ENCODE data around the gene AP4M1. TPM values are rescaled to one million over a fixed set of nuclear protein-coding genes. Genes with fewer than 3 reads are reported as not detected.
A peak's percentile ranks its signal among the peaks of the same experiment; 100 is the strongest.

AP4M1 gene
- total and polyA plus RNA-seq, 9 of the 15 experiments (the other 6 are each of a cell fraction or from before 2014, with no cell fraction given) = 1.3 to 30.9 (median 14.1) TPM

- intact Hi-C loops (cut with micrococcal nuclease) = no loop called here
- Histone ChIP-seq H3K4me3 (no peak overlapping the region), H3K36me3 (ENCODE audit: control insufficient read depth, insufficient read depth, low read length) (peaks cover 74% of the 10 kb centered on the region), H3K4me1 (replicated peaks in 1 of 2; ENCODE audit: control insufficient read depth in 2 of 2, insufficient read depth in 2 of 2, low read length in 2 of 2) (peaks cover 9 to 41% of the 10 kb centered on the region in 2 experiments; a peak in 4 of 5 replicates), H3K27ac (ENCODE audit: extremely low read depth, low read depth, low read length) (no peak overlapping the region), H3K27me3 (ENCODE audit: control insufficient read depth in 2 of 2, insufficient read depth in 2 of 2, low read length in 2 of 2) (no peaks in the 10 kb centered on the region), H3K9ac (ENCODE audit: insufficient read depth in 1 of 2, low read depth in 2 of 2, low read length in 2 of 2) (peak overlapping the region in 1 of 2 experiments; percentile 7; a peak in 1 of 4 replicates), H3K9me3 (replicated peaks; ENCODE audit: control insufficient read depth, insufficient read depth, low read depth, low read length) (no peaks in the 10 kb centered on the region), H3K79me2 (ENCODE audit: control insufficient read depth, insufficient read depth, low read length) (peaks cover 60% of the 10 kb centered on the region), H3K4me2 (ENCODE audit: insufficient read depth, low read length) (no peak overlapping the region), H2AFZ (ENCODE audit: low read depth, low read length) (no peak overlapping the region), H3K9me1 (ENCODE audit: control insufficient read depth, insufficient read depth, low read length) (peaks cover 3% of the 10 kb centered on the region), H4K20me1 (replicated peaks; ENCODE audit: control insufficient read depth, insufficient read depth, low read length) (peaks cover 40% of the 10 kb centered on the region)
- in situ Hi-C loops (cut with MboI) = no loop called here
- ATAC-seq (no peak), FAIRE-seq (no peak), DNase-seq (ENCODE audit: extremely low read depth in 1 of 4, low spot score in 3 of 4) (no peak)
- TSS peak; percentile 39 for BruUV-seq (replicated peaks)
- ChIA-PET CTCF (ENCODE audit: low intra/inter-chr PET ratio) (no interaction called here), POLR2A (interaction anchor here (1.1 to 4.6 kb wide), 3 partner anchors 9 to 18 kb away, joined by 4 to 115 read pairs (median 4); partner anchors contain the start of gene COPS6)
- WGBS (ENCODE audit: insufficient coverage, low coverage, missing lambda C conversion rate) = 94% methylated on average over 10 of the region's 10 CpGs
- TF ChIP-seq SPI1 (IDR thresholded peaks at IDR 0.05; ENCODE audit: borderline replicate concordance, low read depth, low read length) (0 out of 2 replicates have a peak, but pooled peaks have one; percentile 1), RBFOX2 (IDR thresholded peaks at IDR 0.05; ENCODE audit: low read depth, low read length) (peak; percentile 62; the same call in 1 of the 2 replicates), ETS2 (tag; IDR thresholded peaks at IDR 0.05; ENCODE audit: borderline replicate concordance, poor library complexity, severe bottlenecking) (no peak), PHB (CRISPR knock-in tag; IDR thresholded peaks at IDR 0.05) (no peak), NR2C2 (CRISPR knock-in tag; IDR thresholded peaks at IDR 0.05) (0 out of 2 replicates have a peak, but pooled peaks have one; percentile 19), NR2C2 (tag; IDR thresholded peaks at IDR 0.05) (no peak), FOXP1 (CRISPR knock-in tag; IDR thresholded peaks at IDR 0.05) (no peak), JUND (IDR thresholded peaks at IDR 0.05; ENCODE audit: borderline replicate concordance, low read depth, low read length) (no peak), JUND (tag; IDR thresholded peaks at IDR 0.05; ENCODE audit: borderline replicate concordance, low read depth, low read length) (no peak)
- TF ChIP-seq, protein P1, sequence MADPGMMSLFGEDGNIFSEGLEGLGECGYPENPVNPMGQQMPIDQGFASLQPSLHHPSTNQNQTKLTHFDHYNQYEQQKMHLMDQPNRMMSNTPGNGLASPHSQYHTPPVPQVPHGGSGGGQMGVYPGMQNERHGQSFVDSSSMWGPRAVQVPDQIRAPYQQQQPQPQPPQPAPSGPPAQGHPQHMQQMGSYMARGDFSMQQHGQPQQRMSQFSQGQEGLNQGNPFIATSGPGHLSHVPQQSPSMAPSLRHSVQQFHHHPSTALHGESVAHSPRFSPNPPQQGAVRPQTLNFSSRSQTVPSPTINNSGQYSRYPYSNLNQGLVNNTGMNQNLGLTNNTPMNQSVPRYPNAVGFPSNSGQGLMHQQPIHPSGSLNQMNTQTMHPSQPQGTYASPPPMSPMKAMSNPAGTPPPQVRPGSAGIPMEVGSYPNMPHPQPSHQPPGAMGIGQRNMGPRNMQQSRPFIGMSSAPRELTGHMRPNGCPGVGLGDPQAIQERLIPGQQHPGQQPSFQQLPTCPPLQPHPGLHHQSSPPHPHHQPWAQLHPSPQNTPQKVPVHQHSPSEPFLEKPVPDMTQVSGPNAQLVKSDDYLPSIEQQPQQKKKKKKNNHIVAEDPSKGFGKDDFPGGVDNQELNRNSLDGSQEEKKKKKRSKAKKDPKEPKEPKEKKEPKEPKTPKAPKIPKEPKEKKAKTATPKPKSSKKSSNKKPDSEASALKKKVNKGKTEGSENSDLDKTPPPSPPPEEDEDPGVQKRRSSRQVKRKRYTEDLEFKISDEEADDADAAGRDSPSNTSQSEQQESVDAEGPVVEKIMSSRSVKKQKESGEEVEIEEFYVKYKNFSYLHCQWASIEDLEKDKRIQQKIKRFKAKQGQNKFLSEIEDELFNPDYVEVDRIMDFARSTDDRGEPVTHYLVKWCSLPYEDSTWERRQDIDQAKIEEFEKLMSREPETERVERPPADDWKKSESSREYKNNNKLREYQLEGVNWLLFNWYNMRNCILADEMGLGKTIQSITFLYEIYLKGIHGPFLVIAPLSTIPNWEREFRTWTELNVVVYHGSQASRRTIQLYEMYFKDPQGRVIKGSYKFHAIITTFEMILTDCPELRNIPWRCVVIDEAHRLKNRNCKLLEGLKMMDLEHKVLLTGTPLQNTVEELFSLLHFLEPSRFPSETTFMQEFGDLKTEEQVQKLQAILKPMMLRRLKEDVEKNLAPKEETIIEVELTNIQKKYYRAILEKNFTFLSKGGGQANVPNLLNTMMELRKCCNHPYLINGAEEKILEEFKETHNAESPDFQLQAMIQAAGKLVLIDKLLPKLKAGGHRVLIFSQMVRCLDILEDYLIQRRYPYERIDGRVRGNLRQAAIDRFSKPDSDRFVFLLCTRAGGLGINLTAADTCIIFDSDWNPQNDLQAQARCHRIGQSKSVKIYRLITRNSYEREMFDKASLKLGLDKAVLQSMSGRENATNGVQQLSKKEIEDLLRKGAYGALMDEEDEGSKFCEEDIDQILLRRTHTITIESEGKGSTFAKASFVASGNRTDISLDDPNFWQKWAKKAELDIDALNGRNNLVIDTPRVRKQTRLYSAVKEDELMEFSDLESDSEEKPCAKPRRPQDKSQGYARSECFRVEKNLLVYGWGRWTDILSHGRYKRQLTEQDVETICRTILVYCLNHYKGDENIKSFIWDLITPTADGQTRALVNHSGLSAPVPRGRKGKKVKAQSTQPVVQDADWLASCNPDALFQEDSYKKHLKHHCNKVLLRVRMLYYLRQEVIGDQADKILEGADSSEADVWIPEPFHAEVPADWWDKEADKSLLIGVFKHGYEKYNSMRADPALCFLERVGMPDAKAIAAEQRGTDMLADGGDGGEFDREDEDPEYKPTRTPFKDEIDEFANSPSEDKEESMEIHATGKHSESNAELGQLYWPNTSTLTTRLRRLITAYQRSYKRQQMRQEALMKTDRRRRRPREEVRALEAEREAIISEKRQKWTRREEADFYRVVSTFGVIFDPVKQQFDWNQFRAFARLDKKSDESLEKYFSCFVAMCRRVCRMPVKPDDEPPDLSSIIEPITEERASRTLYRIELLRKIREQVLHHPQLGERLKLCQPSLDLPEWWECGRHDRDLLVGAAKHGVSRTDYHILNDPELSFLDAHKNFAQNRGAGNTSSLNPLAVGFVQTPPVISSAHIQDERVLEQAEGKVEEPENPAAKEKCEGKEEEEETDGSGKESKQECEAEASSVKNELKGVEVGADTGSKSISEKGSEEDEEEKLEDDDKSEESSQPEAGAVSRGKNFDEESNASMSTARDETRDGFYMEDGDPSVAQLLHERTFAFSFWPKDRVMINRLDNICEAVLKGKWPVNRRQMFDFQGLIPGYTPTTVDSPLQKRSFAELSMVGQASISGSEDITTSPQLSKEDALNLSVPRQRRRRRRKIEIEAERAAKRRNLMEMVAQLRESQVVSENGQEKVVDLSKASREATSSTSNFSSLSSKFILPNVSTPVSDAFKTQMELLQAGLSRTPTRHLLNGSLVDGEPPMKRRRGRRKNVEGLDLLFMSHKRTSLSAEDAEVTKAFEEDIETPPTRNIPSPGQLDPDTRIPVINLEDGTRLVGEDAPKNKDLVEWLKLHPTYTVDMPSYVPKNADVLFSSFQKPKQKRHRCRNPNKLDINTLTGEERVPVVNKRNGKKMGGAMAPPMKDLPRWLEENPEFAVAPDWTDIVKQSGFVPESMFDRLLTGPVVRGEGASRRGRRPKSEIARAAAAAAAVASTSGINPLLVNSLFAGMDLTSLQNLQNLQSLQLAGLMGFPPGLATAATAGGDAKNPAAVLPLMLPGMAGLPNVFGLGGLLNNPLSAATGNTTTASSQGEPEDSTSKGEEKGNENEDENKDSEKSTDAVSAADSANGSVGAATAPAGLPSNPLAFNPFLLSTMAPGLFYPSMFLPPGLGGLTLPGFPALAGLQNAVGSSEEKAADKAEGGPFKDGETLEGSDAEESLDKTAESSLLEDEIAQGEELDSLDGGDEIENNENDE (IDR thresholded peaks at IDR 0.05; ENCODE audit: low read depth, low read length) = no peak
Measured at GRCh38 chr7:100098913-100099312, 2.5 kb upstream of the AP4M1 start.

Measured in K562 (cell line).